ENCODE data around the gene EIF4B. TPM values are rescaled to one million over a fixed set of nuclear protein-coding genes. Genes with fewer than 3 reads are reported as not detected.
A peak's percentile ranks its signal among the peaks of the same experiment; 100 is the strongest.

EIF4B gene
- total and polyA plus RNA-seq, 8 donors: 72.8 to 522 (median 418) TPM

- FAIRE-seq: no peak
- TF ChIP-seq, protein P1, sequence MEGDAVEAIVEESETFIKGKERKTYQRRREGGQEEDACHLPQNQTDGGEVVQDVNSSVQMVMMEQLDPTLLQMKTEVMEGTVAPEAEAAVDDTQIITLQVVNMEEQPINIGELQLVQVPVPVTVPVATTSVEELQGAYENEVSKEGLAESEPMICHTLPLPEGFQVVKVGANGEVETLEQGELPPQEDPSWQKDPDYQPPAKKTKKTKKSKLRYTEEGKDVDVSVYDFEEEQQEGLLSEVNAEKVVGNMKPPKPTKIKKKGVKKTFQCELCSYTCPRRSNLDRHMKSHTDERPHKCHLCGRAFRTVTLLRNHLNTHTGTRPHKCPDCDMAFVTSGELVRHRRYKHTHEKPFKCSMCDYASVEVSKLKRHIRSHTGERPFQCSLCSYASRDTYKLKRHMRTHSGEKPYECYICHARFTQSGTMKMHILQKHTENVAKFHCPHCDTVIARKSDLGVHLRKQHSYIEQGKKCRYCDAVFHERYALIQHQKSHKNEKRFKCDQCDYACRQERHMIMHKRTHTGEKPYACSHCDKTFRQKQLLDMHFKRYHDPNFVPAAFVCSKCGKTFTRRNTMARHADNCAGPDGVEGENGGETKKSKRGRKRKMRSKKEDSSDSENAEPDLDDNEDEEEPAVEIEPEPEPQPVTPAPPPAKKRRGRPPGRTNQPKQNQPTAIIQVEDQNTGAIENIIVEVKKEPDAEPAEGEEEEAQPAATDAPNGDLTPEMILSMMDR (IDR thresholded peaks at IDR 0.05): no peak
- Histone ChIP-seq H3K9me3 (no peaks in the 10 kb centered on the region), H3K36me3 (peaks cover 0 to 28% (median 13%) of the 10 kb centered on the region in 3 donors), H3K4me3 (no peak overlapping the region), H3K27ac (no peak overlapping the region), H3K27me3 (no peaks in the 10 kb centered on the region), H3K4me1 (peaks cover 6 to 19% (median 7%) of the 10 kb centered on the region in 3 donors)
- intact Hi-C loops (cut with DNase I): no loop called here
- ATAC-seq: no peak
- 76 to 82% methylated on average over 7 of the region's 7 CpGs for WGBS, 2 donors
- DNase-seq: peak in 1 of 6 donors; percentile 14
These were observed 36.6 kb downstream of the EIF4B start for GRCh38 chr12:53042607-53043454.

DNA sequence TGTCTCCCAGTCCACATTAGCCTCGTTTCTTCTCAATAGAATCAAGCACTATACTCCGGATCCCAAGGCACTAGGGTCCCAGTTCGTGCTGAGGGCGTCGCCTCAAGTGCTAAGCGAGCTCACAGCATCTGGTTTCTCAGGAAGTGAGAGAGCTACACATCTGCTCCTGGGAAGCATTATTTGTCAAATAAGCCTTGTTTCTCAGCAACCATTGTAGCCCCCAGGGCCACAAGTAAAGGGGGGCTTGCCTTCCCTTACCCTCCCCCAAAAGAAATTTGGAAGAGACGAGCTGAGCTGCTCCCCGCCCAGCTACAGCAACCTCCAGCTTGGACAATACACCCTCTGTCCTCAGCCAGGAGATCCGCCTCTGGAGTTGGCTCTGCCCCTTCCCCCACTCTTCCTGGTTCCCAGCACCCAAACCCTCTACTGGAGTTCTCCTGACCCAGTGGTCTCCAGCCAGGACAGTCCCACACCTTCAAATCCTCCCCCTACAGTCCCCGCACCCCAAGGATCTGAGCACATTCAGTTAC, 37.9 kb downstream of the EIF4B start:
- WGBS, 2 donors: 52 to 53% methylated on average over 10 of the region's 10 CpGs

DNA sequence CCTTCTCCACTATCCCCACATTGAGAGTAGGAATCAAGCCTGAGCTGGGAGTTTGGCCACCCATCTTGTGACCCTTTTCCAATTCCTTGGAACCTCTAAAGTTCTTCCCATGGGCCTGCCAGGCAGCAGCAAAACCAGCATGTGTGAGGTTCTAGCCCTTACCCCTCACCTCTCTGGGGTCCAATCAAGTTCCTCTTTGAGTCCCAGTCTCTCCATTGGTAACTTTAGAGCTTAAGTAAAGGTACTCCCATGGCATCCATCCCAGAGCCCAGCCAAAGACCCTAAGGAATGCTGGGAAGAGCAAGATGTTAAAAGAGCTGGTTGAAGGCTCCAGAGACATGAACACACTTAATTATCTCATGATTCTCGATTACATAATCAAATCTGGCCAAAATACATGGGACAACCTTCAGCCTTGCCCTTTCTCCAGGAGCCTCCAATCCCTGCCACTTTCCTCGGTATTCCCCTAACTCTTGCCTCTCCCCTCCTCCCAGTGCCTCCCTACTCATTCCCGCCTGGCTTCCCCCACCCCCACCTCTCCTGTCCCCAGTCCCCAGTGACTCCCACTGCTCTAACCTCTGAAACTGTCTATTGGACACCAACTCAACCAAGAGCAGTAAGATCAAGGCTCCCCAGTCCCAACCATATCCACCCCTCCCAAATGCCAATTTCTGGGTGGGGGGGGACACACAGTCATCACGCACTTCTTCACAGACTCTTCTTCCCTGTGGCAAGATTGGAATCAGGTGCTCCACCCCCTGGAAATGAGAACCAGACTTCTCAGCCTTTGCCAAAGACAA, 38.8 kb downstream of the EIF4B start:
- intact Hi-C loops (cut with DNase I): no loop called here
- Histone ChIP-seq H3K27ac (peak overlapping the region; percentile 88 to 96 (median 94)), H3K4me1 (peaks cover 24 to 38% (median 25%) of the 10 kb centered on the region in 3 donors), H3K9me3 (no peaks in the 10 kb centered on the region), H3K27me3 (no peaks in the 10 kb centered on the region), H3K36me3 (peaks cover 0 to 5% (median 0%) of the 10 kb centered on the region in 3 donors), H3K4me3 (no peak overlapping the region)
- no peak for FAIRE-seq
- peak in 3 of 6 donors; percentile 18 to 33 (median 19) for DNase-seq
- TF ChIP-seq, protein P1 (IDR thresholded peaks at IDR 0.05): no peak
- no peak for ATAC-seq
- 35 to 54% methylated on average over 4 of the region's 4 CpGs for WGBS, 2 donors

More for the DNA sequence above, 37.9 kb downstream of the EIF4B start:
- Histone ChIP-seq H3K9me3 (no peaks in the 10 kb centered on the region), H3K27ac (peak overlapping the region; percentile 18 to 96 (median 90)), H3K4me3 (no peak overlapping the region), H3K27me3 (no peaks in the 10 kb centered on the region), H3K4me1 (peaks cover 19 to 30% (median 19%) of the 10 kb centered on the region in 3 donors), H3K36me3 (peaks cover 0 to 15% (median 7%) of the 10 kb centered on the region in 3 donors)
- DNase-seq (peak in 5 of 6 donors; percentile 39 to 53 (median 45)), FAIRE-seq (no peak), ATAC-seq (no peak)
- TF ChIP-seq, protein P1 (IDR thresholded peaks at IDR 0.05): no peak
- intact Hi-C loops (cut with DNase I): no loop called here

DNA sequence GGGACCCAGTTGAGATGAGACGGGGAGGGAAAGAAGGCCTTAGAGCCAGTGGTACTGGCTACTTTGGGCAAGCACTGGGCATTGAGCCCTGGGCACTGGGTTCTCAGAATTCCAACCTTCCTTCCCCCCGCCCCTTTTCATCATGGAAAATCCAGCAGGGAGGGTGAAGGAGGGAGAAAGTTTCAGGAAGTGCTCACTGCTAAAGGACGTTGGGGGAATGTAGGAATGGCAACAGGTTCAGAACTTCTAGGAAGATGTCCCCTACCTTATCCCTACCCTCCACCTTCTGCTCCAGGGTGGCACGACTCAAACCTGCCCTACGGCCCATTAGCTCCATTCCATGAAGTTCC, 39.4 kb downstream of the EIF4B start:
- peak overlapping the region; percentile 88 to 96 (median 94) for H3K27ac ChIP-seq
- H3K4me3 ChIP-seq: peak overlapping the region in 3 of 4 donors; percentile 29 to 62 (median 61)
- peaks cover 24 to 38% (median 31%) of the 10 kb centered on the region in 3 donors for H3K4me1 ChIP-seq
- WGBS, 2 donors: 19 to 31% methylated on average over 5 of the region's 5 CpGs
- intact Hi-C loops (cut with DNase I): no loop called here
- no peaks in the 10 kb centered on the region for H3K27me3 ChIP-seq
- no peaks in the 10 kb centered on the region for H3K9me3 ChIP-seq
- no peak for FAIRE-seq
- ATAC-seq: no peak
- peak in 3 of 6 donors; percentile 13 to 51 (median 33) for DNase-seq
- TF ChIP-seq, protein P1 (IDR thresholded peaks at IDR 0.05): no peak
- no peaks in the 10 kb centered on the region for H3K36me3 ChIP-seq

All from pancreas (tissue), 10 donors.